Naive B cell (primary cell): ENCODE measurements around the gene HGS. TPM values are rescaled to one million over a fixed set of nuclear protein-coding genes. Genes with fewer than 3 reads are reported as not detected.

Source experiments
- ATAC-seq, 2 donors: fragments of 150-1000 bp; cut with Tn5 transposase; 2 replicates each; pipeline ENCODE4 v1.10.0; 2021; ENCODE audit warnings: low read depth in 2 of 2, mild to moderate bottlenecking in 2 of 2, moderate library complexity in 2 of 2
- DNase-seq: peaks from one replicate; pipeline ENCODE4 v3.0.0; 2022
- H3K27ac Mint-ChIP-seq, 6 donors: one replicate each; pipeline ENCODE4 v1.8.0; 2020 to 2022; ENCODE audit warnings: mild to moderate bottlenecking in 6 of 6, mixed read lengths in 6 of 6, moderate library complexity in 5 of 6, inconsistent platforms in 2 of 6
- H3K27me3 Mint-ChIP-seq, 3 donors: one replicate each; pipeline ENCODE4 v1.8.0; 2021 to 2022; ENCODE audit warnings: mixed read lengths in 3 of 3, mild to moderate bottlenecking in 1 of 3
- H3K36me3 Mint-ChIP-seq, 2 donors: one replicate each; pipeline ENCODE4 v1.8.0; 2020 to 2022; ENCODE audit warnings: mixed read lengths in 2 of 2, inconsistent platforms in 1 of 2, mild to moderate bottlenecking in 1 of 2
- H3K4me1 Mint-ChIP-seq, 3 donors: one replicate each; pipeline ENCODE4 v1.8.0; 2020 to 2022; ENCODE audit warnings: mixed read lengths in 3 of 3, inconsistent platforms in 1 of 3, mild to moderate bottlenecking in 1 of 3, moderate library complexity in 1 of 3
- H3K4me3 Mint-ChIP-seq, 8 donors: one replicate each; pipeline ENCODE4 v1.8.0; 2020 to 2022; ENCODE audit warnings: mild to moderate bottlenecking in 8 of 8, mixed read lengths in 8 of 8, moderate library complexity in 8 of 8, inconsistent platforms in 2 of 8
- H3K9me3 Mint-ChIP-seq, 7 donors: one replicate each; pipeline ENCODE4 v1.8.0; 2020 to 2022; ENCODE audit warnings: mixed read lengths in 7 of 7, mild to moderate bottlenecking in 5 of 7, inconsistent platforms in 2 of 7, moderate library complexity in 1 of 7
- polyA plus RNA-seq, 6 donors: library from polyadenylated mRNA; unstranded; fragments of 300-500 nt; fragmentation: Illumina TruSeq; gene quantifications; one replicate each; pipeline ENCODE4 v1.2.3, GENCODE V29; 2021; ENCODE audit warnings: low read depth in 6 of 6

Gene HGS
- polyA plus RNA-seq, 6 donors from 2014 or later, result 11.3 to 47.6 (median 21.7) TPM

DNA sequence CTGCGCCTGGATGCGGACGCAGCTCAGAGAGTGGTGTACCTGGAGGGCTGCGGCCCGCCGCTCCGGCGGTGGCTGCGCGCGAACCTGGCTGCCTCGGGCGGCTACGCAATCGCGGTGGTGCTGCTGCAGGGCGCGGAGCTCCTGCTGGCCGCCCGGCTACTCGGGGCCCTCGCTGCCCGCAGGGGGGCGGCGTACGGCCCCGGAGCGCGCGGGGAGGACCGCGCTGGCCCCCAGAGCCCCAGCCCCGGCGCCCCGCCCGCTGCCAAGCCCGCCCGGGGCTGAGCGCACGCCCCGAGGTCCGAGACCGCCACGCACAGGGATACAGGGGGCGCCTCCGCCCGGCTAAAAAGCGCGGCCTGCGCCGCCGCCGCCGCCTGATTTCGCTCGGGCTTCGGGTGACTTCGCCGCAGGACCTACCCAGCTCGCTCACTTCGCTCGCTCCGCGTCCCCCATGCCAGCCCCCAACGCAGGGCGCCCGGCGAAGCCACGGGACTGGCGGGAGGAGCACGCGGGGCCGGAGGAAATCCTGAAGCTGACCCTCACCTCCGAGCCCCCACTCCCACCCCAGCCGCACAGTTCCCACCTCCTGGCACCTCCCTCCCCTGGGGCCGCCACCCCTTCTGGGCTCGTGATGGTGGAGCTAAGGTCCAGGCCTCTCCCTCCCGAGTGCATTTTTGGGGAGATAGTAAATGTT, 35.7 kb upstream of the HGS start:
- Mint-ChIP-seq H3K9me3 (peaks cover 0 to 4% (median 0%) of the 10 kb centered on the region in 7 donors), H3K27ac (no peak overlapping the region), H3K36me3 (no peaks in the 10 kb centered on the region), H3K4me3 (no peak overlapping the region), H3K4me1 (peaks cover 2 to 9% (median 5%) of the 10 kb centered on the region in 3 donors), H3K27me3 (peaks cover 9 to 40% (median 19%) of the 10 kb centered on the region in 3 donors)
- no peak for DNase-seq
- no peak for ATAC-seq

DNA sequence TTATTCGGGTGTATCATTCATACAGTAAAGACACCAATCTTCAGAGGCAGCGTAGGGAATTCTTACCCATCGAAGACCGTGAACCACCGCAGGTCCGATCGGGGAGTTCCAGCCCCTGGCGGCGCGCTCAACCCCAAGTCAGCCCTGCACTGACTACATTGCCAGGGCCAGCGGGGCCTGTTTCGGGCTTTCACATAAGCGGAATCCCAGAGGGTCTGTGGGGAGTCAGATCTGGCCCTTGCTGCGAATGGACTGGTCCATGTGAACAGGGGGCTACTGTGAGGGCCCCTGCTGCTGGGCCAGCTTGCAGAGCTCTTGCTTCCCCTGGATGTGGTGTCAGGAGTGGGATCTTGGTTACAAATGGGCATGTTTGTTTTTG, 35.1 kb upstream of the HGS start:
- peaks cover 7 to 15% (median 10%) of the 10 kb centered on the region in 3 donors for H3K4me1 Mint-ChIP-seq
- no peaks in the 10 kb centered on the region for H3K36me3 Mint-ChIP-seq
- peak overlapping the region in 1 of 8 donors; percentile 25 for H3K4me3 Mint-ChIP-seq
- peaks cover 0 to 4% (median 0%) of the 10 kb centered on the region in 7 donors for H3K9me3 Mint-ChIP-seq
- ATAC-seq (no peak), DNase-seq (no peak)
- peaks cover 9 to 46% (median 19%) of the 10 kb centered on the region in 3 donors for H3K27me3 Mint-ChIP-seq
- no peak overlapping the region for H3K27ac Mint-ChIP-seq

DNA sequence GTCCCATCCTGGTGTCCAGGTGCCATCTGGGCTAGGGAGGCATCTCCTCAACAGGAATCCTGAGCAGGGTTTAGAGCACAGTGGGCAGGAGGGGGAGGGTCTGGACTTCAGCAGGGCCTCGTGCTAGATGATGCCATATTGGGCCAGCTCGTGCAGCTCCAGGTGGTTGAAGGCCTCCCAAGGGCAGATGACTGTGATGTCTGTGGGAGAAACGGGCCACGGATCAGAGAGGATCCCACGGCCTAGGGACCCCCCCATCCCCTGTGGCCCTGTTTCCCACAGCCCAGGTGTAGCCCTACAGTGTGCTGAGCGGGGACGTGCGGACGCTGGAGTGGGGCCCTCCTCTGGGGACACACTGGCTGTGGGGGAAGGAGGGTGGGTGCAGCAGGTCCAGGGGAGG, 32.9 kb upstream of the HGS start:
- H3K4me3 Mint-ChIP-seq, result peak overlapping the region in 1 of 8 donors; percentile 33
- ATAC-seq (no peak), DNase-seq (no peak)
- H3K36me3 Mint-ChIP-seq, result no peaks in the 10 kb centered on the region
- peaks cover 9 to 47% (median 19%) of the 10 kb centered on the region in 3 donors for H3K27me3 Mint-ChIP-seq
- H3K4me1 Mint-ChIP-seq, result peaks cover 11 to 21% (median 13%) of the 10 kb centered on the region in 3 donors
- peaks cover 0 to 4% (median 0%) of the 10 kb centered on the region in 7 donors for H3K9me3 Mint-ChIP-seq
- no peak overlapping the region for H3K27ac Mint-ChIP-seq

DNA sequence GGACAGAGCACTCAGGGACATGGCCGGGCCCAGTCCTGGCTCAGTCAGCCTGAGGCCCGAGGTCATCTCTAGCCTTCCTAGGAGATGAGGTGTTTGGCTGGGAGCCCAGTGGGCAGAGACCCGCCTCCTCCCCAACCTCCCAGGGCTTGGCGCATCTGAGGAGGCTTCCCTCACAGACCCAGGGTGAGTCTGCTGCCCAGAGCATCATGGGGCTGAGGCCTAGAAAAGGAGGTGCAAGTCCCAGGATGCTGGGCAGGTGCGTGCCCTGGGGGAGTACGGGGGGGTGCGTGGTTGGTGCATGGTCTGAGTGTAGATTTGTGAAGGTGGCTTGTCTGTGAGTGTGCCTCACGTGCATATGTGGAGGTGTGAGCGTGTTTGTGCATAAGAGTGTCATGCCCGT, 32.1 kb upstream of the HGS start:
- DNase-seq, result no peak
- Mint-ChIP-seq H3K9me3 (peaks cover 0 to 4% (median 0%) of the 10 kb centered on the region in 7 donors), H3K4me3 (peak overlapping the region in 7 of 8 donors; percentile 3 to 76 (median 49)), H3K36me3 (no peaks in the 10 kb centered on the region), H3K27me3 (peaks cover 9 to 46% (median 19%) of the 10 kb centered on the region in 3 donors), H3K4me1 (peaks cover 11 to 21% (median 13%) of the 10 kb centered on the region in 3 donors), H3K27ac (peak overlapping the region in 3 of 6 donors; percentile 77 to 84 (median 80))
- ATAC-seq, result no peak

DNA sequence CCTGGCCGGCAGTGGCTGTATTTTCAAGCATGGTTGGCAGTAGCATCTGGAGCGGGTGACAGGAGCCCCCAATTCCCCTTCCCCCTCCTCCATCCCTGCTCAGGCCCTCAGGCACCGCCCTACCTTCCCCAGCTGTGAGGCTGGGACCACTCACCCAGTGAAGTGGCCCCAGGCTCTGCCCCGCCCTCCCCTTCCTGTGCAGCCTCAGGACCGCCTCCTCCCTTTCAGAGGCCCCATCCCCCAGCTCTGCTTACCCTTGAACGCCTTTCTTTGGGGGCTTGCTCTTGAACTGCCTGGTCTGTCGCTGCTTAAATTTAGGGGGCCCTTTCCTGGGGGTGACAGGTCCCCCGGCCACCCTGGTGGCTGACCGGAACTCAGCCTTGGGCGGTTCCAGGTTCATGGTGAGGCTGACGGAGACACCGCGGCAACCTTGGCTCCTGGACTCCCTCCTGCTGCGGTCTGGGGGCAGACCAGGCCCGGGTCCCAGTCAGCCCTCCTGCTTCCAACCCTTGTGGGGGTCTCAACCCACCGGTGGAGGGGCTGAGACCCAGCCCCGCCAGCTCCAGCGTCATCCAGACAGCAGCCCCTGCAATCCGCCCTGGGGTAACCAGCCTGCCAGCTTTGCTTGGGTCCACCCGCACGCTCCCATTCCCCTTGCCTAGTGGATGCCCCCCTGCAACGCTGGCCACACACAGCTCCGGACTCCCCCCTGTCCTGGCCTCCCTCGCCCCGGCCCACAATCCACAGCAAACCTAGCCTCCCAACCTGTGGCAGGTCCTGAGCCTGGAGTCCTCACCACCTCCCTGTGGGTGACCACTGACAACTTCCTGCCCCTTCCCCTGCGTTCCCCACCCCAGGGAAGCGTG, 30.7 kb upstream of the HGS start:
- peaks cover 5 to 35% (median 8%) of the 10 kb centered on the region in 3 donors for H3K27me3 Mint-ChIP-seq
- H3K27ac Mint-ChIP-seq, result peak overlapping the region in 4 of 6 donors; percentile 80 to 90 (median 86)
- H3K36me3 Mint-ChIP-seq, result no peaks in the 10 kb centered on the region
- peak overlapping the region; percentile 79 to 92 (median 88) for H3K4me3 Mint-ChIP-seq
- H3K9me3 Mint-ChIP-seq, result peaks cover 0 to 4% (median 0%) of the 10 kb centered on the region in 7 donors
- DNase-seq, result no peak
- peaks cover 11 to 21% (median 13%) of the 10 kb centered on the region in 3 donors for H3K4me1 Mint-ChIP-seq
- peak; percentile 78 to 84 for ATAC-seq

DNA sequence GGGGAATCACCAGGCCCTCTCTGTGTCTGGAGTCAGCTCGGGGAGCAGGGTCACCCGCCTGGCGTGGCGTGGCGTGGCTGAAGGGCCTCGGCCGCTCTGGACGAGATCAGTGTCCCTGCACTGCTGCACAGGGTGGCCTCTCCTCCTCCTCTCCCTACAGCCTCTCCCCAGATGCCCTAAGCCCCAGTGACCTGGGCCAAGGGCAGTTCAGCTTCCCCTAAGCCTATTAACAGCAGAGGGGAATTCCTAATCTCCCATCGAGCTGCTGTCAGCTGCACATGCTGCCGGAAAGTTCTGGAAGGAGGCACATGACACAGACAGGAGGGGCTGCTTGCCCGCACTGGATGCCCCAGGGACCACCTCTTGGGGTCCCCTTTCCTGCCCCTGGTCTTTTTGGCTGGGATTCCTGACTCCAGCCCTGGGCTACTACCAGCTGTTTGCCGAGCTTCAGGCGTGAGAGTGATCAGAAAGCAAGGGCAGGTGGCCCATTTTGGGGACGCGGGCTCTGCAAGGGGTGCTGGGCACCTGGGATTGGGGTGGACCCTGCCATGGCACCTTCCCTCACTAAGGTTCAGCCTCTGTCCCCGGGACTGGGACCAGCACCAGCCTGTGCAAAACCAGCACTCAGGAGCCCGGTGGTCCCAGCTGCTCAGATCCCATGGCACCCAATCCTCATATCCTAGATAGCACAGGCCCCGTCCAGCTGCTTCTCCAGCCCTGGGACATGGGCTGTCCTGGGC, 28.3 kb upstream of the HGS start:
- Mint-ChIP-seq H3K27ac (peak overlapping the region in 1 of 6 donors; percentile 20), H3K27me3 (peaks cover 0 to 18% (median 8%) of the 10 kb centered on the region in 3 donors), H3K4me3 (no peak overlapping the region), H3K4me1 (peaks cover 11 to 21% (median 13%) of the 10 kb centered on the region in 3 donors), H3K9me3 (no peaks in the 10 kb centered on the region), H3K36me3 (no peaks in the 10 kb centered on the region)
- no peak for DNase-seq
- no peak for ATAC-seq

DNA sequence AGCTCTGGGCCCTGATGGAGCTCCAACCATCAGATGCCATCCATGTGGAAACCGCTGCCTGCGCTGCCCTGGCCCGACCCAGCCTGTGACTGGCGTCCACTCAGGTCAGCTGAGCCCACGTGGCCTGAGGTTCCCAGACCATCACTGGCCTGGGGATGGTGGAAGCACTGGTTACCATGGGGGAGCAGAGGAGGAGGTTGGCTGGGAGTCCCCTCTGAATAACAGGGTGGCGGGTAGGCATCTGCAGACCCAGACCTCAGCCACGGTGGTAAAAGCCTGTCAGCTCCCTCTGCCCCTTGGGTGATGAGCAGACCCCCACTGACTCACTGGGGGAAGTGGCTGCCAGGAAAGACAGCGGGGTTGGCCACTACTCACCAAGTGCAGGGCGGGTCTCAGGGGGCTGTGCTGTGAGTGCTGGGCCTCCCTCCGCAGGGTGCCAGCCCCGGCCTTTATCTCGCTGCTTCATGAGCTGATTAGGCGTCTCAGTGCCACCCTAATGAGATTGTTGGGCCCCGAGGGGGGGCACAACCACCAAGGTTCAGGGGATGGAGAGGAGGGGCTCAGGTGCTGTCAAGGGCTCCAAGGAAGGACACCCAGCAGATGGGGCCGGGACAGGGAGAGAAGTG, 27.6 kb upstream of the HGS start, which contains the start of gene PDE6G:
PDE6G (minus strand) TSS at position 425 of the 626 bp plus-strand sequence. CDS start 3,237 bp downstream, outside the sequence.
- H3K27me3 Mint-ChIP-seq, result peaks cover 0 to 13% (median 8%) of the 10 kb centered on the region in 3 donors
- H3K9me3 Mint-ChIP-seq, result no peaks in the 10 kb centered on the region
- H3K4me1 Mint-ChIP-seq, result peaks cover 11 to 21% (median 13%) of the 10 kb centered on the region in 3 donors
- H3K4me3 Mint-ChIP-seq, result peak within 1 kb of the TSS in 1 of 8 donors; percentile 41
- DNase-seq (no peak), ATAC-seq (no peak)
- no peaks in the 10 kb centered on the region for H3K36me3 Mint-ChIP-seq
- peak within 1 kb of the TSS in 1 of 6 donors; percentile 20 for H3K27ac Mint-ChIP-seq

DNA sequence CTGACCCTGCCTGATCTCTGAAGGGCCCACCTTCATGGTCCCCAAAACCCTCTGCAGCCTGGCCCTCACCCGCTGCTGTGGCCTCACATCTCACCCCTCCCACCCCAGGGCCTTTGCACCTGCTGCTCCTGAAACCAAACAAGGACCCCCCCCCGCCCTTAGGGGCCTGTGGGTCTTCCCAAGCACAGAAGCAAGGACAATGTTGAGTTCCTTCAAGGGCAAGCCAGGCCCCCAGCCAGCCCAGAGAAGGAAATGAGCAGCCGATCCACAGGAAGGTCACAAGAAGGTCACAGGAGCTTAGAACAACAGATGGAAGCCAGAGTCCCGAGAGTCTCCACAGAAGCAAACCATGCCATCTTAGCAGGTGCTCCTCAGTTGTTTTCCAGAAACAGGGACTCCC, 27.0 kb upstream of the HGS start:
- H3K9me3 Mint-ChIP-seq, result no peaks in the 10 kb centered on the region
- H3K4me3 Mint-ChIP-seq, result peak overlapping the region in 1 of 8 donors; percentile 41
- H3K27me3 Mint-ChIP-seq, result peaks cover 0 to 9% (median 3%) of the 10 kb centered on the region in 3 donors
- DNase-seq (no peak), ATAC-seq (no peak)
- peaks cover 10 to 18% (median 13%) of the 10 kb centered on the region in 3 donors for H3K4me1 Mint-ChIP-seq
- no peak overlapping the region for H3K27ac Mint-ChIP-seq
- H3K36me3 Mint-ChIP-seq, result no peaks in the 10 kb centered on the region

DNA sequence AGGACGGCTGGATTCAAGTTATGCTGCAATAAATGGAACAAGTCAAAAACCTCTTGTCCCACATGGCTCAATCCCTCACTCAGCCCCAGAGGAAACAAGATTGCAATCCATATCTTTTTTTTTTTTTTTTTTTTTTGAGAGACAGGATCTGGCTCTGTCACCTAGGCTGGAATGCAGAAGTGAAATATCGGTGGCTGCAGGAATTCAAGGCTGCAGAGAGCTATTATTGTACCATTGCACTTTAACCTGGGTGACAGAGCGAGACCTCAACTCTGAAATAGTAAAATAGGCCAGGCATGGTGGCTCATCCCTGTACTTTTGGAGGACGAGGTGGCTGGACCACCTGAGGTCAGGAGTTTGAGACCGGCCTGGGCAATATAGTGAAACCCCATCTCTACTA, 24.8 kb upstream of the HGS start:
- Mint-ChIP-seq H3K4me3 (no peak overlapping the region), H3K9me3 (no peaks in the 10 kb centered on the region), H3K36me3 (no peaks in the 10 kb centered on the region), H3K27ac (no peak overlapping the region), H3K4me1 (peaks cover 0 to 3% (median 3%) of the 10 kb centered on the region in 3 donors), H3K27me3 (no peaks in the 10 kb centered on the region)
- no peak for ATAC-seq
- DNase-seq, result no peak

DNA sequence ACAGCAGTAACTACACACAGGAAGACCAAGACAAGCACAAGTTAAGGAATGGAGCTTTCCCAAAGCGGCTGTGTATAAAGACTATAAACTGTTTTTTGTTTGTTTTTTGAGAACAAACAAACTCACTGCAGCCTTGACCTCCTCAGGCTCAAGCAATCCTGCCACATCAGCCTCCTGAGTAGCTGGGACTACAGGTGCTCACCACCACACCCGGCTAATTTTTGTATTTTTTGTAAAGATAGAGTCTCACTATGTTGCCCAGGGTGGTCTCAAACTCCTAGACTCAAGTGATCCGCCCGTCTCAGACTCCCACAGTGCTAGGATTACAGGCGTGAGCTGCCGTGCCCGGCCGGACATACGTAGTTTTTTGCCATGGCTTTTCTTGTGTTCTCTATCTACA, 23.4 kb upstream of the HGS start:
- no peaks in the 10 kb centered on the region for H3K9me3 Mint-ChIP-seq
- H3K4me1 Mint-ChIP-seq, result peaks cover 0 to 5% (median under 1%) of the 10 kb centered on the region in 3 donors
- H3K27me3 Mint-ChIP-seq, result no peaks in the 10 kb centered on the region
- H3K27ac Mint-ChIP-seq, result no peak overlapping the region
- H3K36me3 Mint-ChIP-seq, result no peaks in the 10 kb centered on the region
- H3K4me3 Mint-ChIP-seq, result no peak overlapping the region
- DNase-seq (no peak), ATAC-seq (no peak)

DNA sequence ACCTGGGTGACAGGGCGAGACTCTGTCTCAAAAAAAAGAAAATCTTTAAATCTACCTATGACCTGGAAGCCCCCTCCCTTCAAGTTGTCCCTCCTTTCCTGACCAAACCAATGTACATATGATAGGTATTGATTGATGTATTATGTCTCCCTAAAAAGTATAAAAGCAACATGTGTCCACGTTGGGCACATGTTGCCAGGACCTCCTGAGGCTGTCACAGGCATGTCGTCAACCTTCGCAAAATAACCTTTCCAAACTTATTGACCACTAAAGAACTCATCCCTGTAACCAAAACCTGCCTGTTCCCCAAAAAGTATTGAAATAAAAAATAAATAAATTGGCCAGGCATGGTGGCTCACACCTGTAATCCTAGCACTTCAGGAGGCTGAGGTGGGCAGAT, 21.8 kb upstream of the HGS start:
- peaks cover 10 to 15% (median 12%) of the 10 kb centered on the region in 3 donors for H3K4me1 Mint-ChIP-seq

DNA sequence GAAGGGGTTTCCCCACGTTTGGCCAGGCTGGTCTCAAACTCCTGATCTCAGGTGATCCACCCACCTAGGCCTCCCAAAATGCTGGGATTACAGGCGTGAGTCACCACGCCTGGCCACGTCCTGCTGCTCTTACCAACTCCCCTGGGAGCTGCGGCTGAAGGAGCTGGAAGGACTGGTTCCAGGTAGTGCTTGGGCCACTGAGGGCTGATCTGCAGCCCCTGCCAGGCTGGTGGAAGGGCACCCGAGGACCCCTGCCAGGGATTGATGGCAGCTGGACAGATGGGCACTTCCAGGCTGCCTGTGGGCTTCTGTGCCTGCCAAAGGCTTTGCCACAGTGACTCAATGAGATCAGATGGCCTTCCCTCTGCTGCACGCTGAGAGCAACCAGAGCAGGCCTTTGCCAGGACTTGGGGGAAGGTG, 19.8 kb upstream of the HGS start:
- Mint-ChIP-seq H3K4me3 (peak overlapping the region in 2 of 8 donors; percentile 12 to 73), H3K4me1 (peaks cover 20 to 35% (median 26%) of the 10 kb centered on the region in 3 donors), H3K27ac (peak overlapping the region in 2 of 6 donors; percentile 20 to 65)

More for the DNA sequence above, 21.8 kb upstream of the HGS start:
- Mint-ChIP-seq H3K4me3 (peak overlapping the region in 1 of 8 donors; percentile 36), H3K36me3 (no peaks in the 10 kb centered on the region), H3K9me3 (no peaks in the 10 kb centered on the region), H3K27ac (no peak overlapping the region), H3K27me3 (no peaks in the 10 kb centered on the region)
- no peak for ATAC-seq
- no peak for DNase-seq

More for the DNA sequence above, 19.8 kb upstream of the HGS start:
- Mint-ChIP-seq H3K36me3 (no peaks in the 10 kb centered on the region), H3K27me3 (no peaks in the 10 kb centered on the region), H3K9me3 (no peaks in the 10 kb centered on the region)
- no peak for DNase-seq
- ATAC-seq, result no peak
